H1 (cell line): ENCODE measurements around the gene CCDC24. TPM values are rescaled to one million over a fixed set of nuclear protein-coding genes. Genes with fewer than 3 reads are reported as not detected.

ENCODE experiments used
- ASH2L ChIP-seq: fragments of 200-600, 300-600 bp; sonication (generic); IDR thresholded peaks from one replicate; pipeline ENCODE4 v1.7.1; 2017; ENCODE audit warnings: low read length
- JUND ChIP-seq: IDR thresholded peaks from 2 replicates; pipeline ENCODE4 v1.6.1; 2011; ENCODE audit warnings: mild to moderate bottlenecking, improper control_type of control experiment, low read length
- KDM4A ChIP-seq: IDR thresholded peaks from one replicate; pipeline ENCODE4 v1.7.1; 2012; ENCODE audit warnings: low read depth, mild to moderate bottlenecking, moderate library complexity, low read length, inconsistent platforms; ENCODE audit not compliant: severe bottlenecking
- NRF1 ChIP-seq: IDR thresholded peaks from 2 replicates; pipeline ENCODE4 v1.6.1; 2011; ENCODE audit warnings: mild to moderate bottlenecking, low read depth, low read length, improper control_type of control experiment
- RXRA ChIP-seq: IDR thresholded peaks from 2 replicates; pipeline ENCODE4 v1.6.1; 2011; ENCODE audit warnings: low read depth, mild to moderate bottlenecking, low read length, moderate library complexity; ENCODE audit not compliant: insufficient read depth
- SAP30 ChIP-seq: fragments of 300-600 bp; sonication (generic); IDR thresholded peaks from 2 replicates; pipeline ENCODE4 v1.7.1; 2012; ENCODE audit warnings: low read length, moderate library complexity, mild to moderate bottlenecking, inconsistent platforms; ENCODE audit not compliant: insufficient read depth, insufficient replicate concordance
- SP1 ChIP-seq: IDR thresholded peaks from 2 replicates; pipeline ENCODE4 v1.6.1; 2011; ENCODE audit warnings: low read depth, low read length
- TAF1 ChIP-seq: IDR thresholded peaks from 2 replicates; pipeline ENCODE4 v1.6.1; 2011; ENCODE audit warnings: mild to moderate bottlenecking, low read depth, low read length
- TEAD4 ChIP-seq: IDR thresholded peaks from 2 replicates; pipeline ENCODE4 v1.6.1; 2012; ENCODE audit warnings: low read depth, low read length, inconsistent platforms, mixed read lengths
- polyA plus RNA-seq, 7 experiments: library from polyadenylated mRNA; depleted of rRNA in 3 of 7; stranded (reverse) in 5 of 7; unstranded in 2 of 7; fragments of >200 nt in 5 of 7; fragments of 200-250 nt in 2 of 7; gene quantifications; 1 replicate in 5 of 7; 2 replicates in 1 of 7; 4 replicates in 1 of 7; pipeline versions ENCODE4 v1.2.1 to v1.2.3, GENCODE V29; 2011 to 2013; ENCODE audit warnings: missing spikeins in 2 of 7, mixed read lengths in 2 of 7
- total RNA-seq: library from RNA; stranded (reverse); fragmentation: NEBNext Ultra II Directional; extraction: Animal tissue kit (Norgen Biotek cat#: 25700); gene quantifications from 2 replicates; pipeline ENCODE4 v1.2.1, GENCODE V29; 2021
- TF ChIP-seq, protein P1 (sequence below): fragments of 300-600 bp; sonication (generic); IDR thresholded peaks from 2 replicates; pipeline ENCODE4 v1.7.1; 2012; ENCODE audit warnings: low read length, moderate library complexity, mild to moderate bottlenecking, inconsistent platforms; ENCODE audit not compliant: insufficient replicate concordance

CCDC24 gene
- total and polyA plus RNA-seq, 2 of the 8 experiments (the other 6 are each of a cell fraction or from before 2014, with no cell fraction given), result 11.2 to 11.4 TPM

DNA sequence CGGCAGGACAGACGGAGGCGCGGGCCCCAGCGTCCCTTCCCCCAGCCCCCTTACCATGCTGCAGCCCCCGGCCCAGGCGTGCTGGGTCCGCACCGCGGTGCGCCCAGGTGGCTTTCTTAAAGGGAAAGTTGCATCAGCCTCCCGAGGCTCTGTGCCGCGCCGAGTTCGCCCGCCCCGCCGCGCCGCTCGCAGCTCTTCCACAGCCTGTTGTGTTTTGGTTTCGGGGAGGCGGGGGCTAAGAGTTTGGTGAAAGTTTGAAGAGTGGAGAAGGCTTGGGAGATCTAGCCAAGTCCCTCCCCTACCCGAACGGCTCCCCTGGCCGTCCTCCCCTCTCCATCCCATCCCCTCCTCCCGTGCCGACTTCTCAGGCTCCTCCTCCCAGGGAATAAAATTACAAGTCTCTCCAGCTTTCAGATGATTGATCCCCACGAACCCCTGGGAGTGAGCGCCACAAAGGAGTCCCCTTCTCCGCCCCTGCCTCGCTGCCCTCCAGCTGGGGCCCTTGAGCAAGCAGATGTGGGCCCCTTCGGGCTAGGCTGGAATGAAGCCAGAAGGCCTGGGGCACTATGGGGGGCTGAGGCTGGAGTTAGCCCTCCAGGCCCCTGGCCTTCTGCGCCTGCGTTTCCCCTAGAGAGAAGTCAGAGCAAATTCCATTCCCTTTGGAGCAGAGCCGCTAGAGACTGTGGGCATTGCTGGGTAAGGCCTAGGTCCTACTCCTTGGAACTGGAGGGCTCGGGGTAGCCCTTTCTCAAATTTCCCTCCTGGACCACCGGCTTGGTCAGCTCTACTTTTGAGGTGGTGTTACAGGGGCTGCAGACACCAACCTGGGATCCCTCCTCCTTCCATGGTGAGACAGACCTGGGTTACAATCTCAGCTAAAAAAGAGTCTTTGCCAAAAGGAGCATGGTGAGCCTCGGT is 40.1 kb downstream of the CCDC24 start, which contains the start of gene SLC6A9 (continued):
- TF ChIP-seq, protein P1, sequence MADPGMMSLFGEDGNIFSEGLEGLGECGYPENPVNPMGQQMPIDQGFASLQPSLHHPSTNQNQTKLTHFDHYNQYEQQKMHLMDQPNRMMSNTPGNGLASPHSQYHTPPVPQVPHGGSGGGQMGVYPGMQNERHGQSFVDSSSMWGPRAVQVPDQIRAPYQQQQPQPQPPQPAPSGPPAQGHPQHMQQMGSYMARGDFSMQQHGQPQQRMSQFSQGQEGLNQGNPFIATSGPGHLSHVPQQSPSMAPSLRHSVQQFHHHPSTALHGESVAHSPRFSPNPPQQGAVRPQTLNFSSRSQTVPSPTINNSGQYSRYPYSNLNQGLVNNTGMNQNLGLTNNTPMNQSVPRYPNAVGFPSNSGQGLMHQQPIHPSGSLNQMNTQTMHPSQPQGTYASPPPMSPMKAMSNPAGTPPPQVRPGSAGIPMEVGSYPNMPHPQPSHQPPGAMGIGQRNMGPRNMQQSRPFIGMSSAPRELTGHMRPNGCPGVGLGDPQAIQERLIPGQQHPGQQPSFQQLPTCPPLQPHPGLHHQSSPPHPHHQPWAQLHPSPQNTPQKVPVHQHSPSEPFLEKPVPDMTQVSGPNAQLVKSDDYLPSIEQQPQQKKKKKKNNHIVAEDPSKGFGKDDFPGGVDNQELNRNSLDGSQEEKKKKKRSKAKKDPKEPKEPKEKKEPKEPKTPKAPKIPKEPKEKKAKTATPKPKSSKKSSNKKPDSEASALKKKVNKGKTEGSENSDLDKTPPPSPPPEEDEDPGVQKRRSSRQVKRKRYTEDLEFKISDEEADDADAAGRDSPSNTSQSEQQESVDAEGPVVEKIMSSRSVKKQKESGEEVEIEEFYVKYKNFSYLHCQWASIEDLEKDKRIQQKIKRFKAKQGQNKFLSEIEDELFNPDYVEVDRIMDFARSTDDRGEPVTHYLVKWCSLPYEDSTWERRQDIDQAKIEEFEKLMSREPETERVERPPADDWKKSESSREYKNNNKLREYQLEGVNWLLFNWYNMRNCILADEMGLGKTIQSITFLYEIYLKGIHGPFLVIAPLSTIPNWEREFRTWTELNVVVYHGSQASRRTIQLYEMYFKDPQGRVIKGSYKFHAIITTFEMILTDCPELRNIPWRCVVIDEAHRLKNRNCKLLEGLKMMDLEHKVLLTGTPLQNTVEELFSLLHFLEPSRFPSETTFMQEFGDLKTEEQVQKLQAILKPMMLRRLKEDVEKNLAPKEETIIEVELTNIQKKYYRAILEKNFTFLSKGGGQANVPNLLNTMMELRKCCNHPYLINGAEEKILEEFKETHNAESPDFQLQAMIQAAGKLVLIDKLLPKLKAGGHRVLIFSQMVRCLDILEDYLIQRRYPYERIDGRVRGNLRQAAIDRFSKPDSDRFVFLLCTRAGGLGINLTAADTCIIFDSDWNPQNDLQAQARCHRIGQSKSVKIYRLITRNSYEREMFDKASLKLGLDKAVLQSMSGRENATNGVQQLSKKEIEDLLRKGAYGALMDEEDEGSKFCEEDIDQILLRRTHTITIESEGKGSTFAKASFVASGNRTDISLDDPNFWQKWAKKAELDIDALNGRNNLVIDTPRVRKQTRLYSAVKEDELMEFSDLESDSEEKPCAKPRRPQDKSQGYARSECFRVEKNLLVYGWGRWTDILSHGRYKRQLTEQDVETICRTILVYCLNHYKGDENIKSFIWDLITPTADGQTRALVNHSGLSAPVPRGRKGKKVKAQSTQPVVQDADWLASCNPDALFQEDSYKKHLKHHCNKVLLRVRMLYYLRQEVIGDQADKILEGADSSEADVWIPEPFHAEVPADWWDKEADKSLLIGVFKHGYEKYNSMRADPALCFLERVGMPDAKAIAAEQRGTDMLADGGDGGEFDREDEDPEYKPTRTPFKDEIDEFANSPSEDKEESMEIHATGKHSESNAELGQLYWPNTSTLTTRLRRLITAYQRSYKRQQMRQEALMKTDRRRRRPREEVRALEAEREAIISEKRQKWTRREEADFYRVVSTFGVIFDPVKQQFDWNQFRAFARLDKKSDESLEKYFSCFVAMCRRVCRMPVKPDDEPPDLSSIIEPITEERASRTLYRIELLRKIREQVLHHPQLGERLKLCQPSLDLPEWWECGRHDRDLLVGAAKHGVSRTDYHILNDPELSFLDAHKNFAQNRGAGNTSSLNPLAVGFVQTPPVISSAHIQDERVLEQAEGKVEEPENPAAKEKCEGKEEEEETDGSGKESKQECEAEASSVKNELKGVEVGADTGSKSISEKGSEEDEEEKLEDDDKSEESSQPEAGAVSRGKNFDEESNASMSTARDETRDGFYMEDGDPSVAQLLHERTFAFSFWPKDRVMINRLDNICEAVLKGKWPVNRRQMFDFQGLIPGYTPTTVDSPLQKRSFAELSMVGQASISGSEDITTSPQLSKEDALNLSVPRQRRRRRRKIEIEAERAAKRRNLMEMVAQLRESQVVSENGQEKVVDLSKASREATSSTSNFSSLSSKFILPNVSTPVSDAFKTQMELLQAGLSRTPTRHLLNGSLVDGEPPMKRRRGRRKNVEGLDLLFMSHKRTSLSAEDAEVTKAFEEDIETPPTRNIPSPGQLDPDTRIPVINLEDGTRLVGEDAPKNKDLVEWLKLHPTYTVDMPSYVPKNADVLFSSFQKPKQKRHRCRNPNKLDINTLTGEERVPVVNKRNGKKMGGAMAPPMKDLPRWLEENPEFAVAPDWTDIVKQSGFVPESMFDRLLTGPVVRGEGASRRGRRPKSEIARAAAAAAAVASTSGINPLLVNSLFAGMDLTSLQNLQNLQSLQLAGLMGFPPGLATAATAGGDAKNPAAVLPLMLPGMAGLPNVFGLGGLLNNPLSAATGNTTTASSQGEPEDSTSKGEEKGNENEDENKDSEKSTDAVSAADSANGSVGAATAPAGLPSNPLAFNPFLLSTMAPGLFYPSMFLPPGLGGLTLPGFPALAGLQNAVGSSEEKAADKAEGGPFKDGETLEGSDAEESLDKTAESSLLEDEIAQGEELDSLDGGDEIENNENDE, result no peak
- TF ChIP-seq SAP30 (no peak), KDM4A (peak; percentile 4), JUND (no peak), TEAD4 (0 out of 2 replicates have a peak, but pooled peaks have one; percentile 3), ASH2L (no peak), NRF1 (no peak), RXRA (no peak), SP1 (no peak), TAF1 (peak; percentile 60; the same call in 1 of the 2 replicates)
